ENCODE data around the gene ULK4.

GRCh38 chr3:41630708-41631107 is 331.2 kb downstream of the ULK4 start:
- TF ChIP-seq POLR2AphosphoS5 (IDR thresholded peaks at IDR 0.05; ENCODE audit: low read depth, low read length): no peak
- no peak for TF ChIP-seq RFX5 (IDR thresholded peaks at IDR 0.05; ENCODE audit: low read length)
- no peak for TF ChIP-seq CTCF (IDR thresholded peaks at IDR 0.05)
- no peak for TF ChIP-seq MAX (IDR thresholded peaks at IDR 0.05; ENCODE audit: low read depth)
- TF ChIP-seq MEF2A (IDR thresholded peaks at IDR 0.05; ENCODE audit: borderline replicate concordance, low read depth): no peak
- TF ChIP-seq SMC3 (IDR thresholded peaks at IDR 0.05; ENCODE audit: low read depth, low read length): no peak
